K562 (cell line): ENCODE data around the gene RACGAP1. TPM values are rescaled to one million over a fixed set of nuclear protein-coding genes. Genes with fewer than 3 reads are reported as not detected.

Experiments used
- ARHGAP35 ChIP-seq: fragments of 450-650 bp; IDR thresholded peaks from 2 replicates; pipeline ENCODE4 v1.6.1; 2018; ENCODE audit not compliant: partially characterized antibody
- ATF2 ChIP-seq: sonication (generic); formaldehyde crosslinking; IDR thresholded peaks from 2 replicates; pipeline ENCODE4 v1.8.1; 2022; ENCODE audit warnings: missing genetic modification reagents
- ATF3 ChIP-seq, 2 experiments: fragments of 450-650 bp in 1 of 2; sonication (generic) in 1 of 2; formaldehyde crosslinking in 1 of 2; IDR thresholded peaks in 1 of 2; conservative IDR thresholded peaks in 1 of 2; 2 replicates each; pipeline versions ENCODE4 v1.6.1 to v1.8.1; 2016 to 2023; ENCODE audit warnings: mild to moderate bottlenecking in 2 of 2, moderate library complexity in 2 of 2, inconsistent platforms in 1 of 2, missing genetic modification reagents in 1 of 2
- CAMTA2 ChIP-seq: fragments of 250-450 bp; sonication (Bioruptor Pico); conservative IDR thresholded peaks from 2 replicates; pipeline ENCODE4 v1.5.1; 2022
- CHAMP1 ChIP-seq: fragments of 450-650 bp; IDR thresholded peaks from 2 replicates; pipeline ENCODE4 v1.6.1; 2016; ENCODE audit warnings: mild to moderate bottlenecking
- EWSR1 ChIP-seq: fragments of 450-650 bp; IDR thresholded peaks from 2 replicates; pipeline ENCODE4 v1.6.1; 2018; ENCODE audit warnings: borderline replicate concordance, mild to moderate bottlenecking, low read depth, moderate library complexity; ENCODE audit not compliant: partially characterized antibody
- GATA2 ChIP-seq: sonication (generic); formaldehyde crosslinking; IDR thresholded peaks from 2 replicates; pipeline ENCODE4 v1.4.0; 2020; ENCODE audit warnings: mild to moderate bottlenecking, missing genetic modification reagents
- HES1 ChIP-seq: fragments of 450-650 bp; IDR thresholded peaks from 2 replicates; pipeline ENCODE4 v1.6.1; 2016; ENCODE audit warnings: low read depth, mild to moderate bottlenecking, moderate library complexity
- HINFP ChIP-seq: fragments of 450-650 bp; conservative IDR thresholded peaks from 2 replicates; pipeline ENCODE4 v1.6.1; 2016; ENCODE audit warnings: missing genetic modification characterization, low read depth, mild to moderate bottlenecking, control low read depth, missing compliant biosample characterization
- HNRNPH1 ChIP-seq: fragments of 200-400 bp; formaldehyde crosslinking; optimal IDR thresholded peaks from 2 replicates; pipeline ENCODE3; 2017; ENCODE audit warnings: low read depth, mild to moderate bottlenecking, low read length, moderate library complexity
- NONO ChIP-seq, 2 experiments: fragments of 200-400 bp in 1 of 2; fragments of 450-650 bp in 1 of 2; formaldehyde crosslinking in 1 of 2; IDR thresholded peaks; 2 replicates each; pipeline ENCODE4 v1.6.1; 2017; ENCODE audit warnings: low read depth in 2 of 2, mild to moderate bottlenecking in 2 of 2, moderate library complexity in 2 of 2, low read length in 1 of 2
- RBM14 ChIP-seq: fragments of 200-400 bp; formaldehyde crosslinking; IDR thresholded peaks from 2 replicates; pipeline ENCODE4 v1.6.1; 2018; ENCODE audit warnings: low read depth, mild to moderate bottlenecking, low read length, moderate library complexity, borderline replicate concordance; ENCODE audit not compliant: insufficient read depth
- SAP30 ChIP-seq: fragments of 200-600 bp; sonication (generic); IDR thresholded peaks from 2 replicates; pipeline ENCODE4 v1.6.1; 2012; ENCODE audit warnings: borderline replicate concordance, low read depth, mild to moderate bottlenecking, moderate library complexity, low read length, control low read depth, inconsistent platforms; ENCODE audit not compliant: insufficient read depth, poor library complexity, severe bottlenecking
- SMAD4 ChIP-seq: fragments of 250-450 bp; sonication (Bioruptor Pico); conservative IDR thresholded peaks from 2 replicates; pipeline ENCODE4 v1.8.0; 2021; ENCODE audit warnings: inconsistent platforms, mild to moderate bottlenecking, moderate library complexity
- ZBTB2 ChIP-seq: fragments of 450-650 bp; IDR thresholded peaks from 2 replicates; pipeline ENCODE4 v1.6.1; 2016; ENCODE audit warnings: antibody characterized with exemption
- ZNF764 ChIP-seq: fragments of 250-450 bp; sonication (Bioruptor Pico); IDR thresholded peaks from 2 replicates; pipeline ENCODE4 v1.4.0; 2020; ENCODE audit warnings: low read depth, mild to moderate bottlenecking, moderate library complexity
- polyA plus RNA-seq, 8 experiments: library from polyadenylated mRNA; depleted of rRNA in 4 of 8; stranded (reverse) in 5 of 8; unstranded in 3 of 8; fragments of >200 nt; fragmentation: Nextera tagmentation in 2 of 8; fragmentation: Illumina TruSeq in 1 of 8; extraction: Ambion mirVana in 2 of 8; extraction: Trizol in 1 of 8; gene quantifications; 2 replicates each; pipeline versions ENCODE4 v1.2.1 to v1.2.3, GENCODE V29; 2011 to 2014; ENCODE audit warnings: inconsistent platforms in 1 of 8, missing spikeins in 1 of 8
- total RNA-seq, 7 experiments: library from RNA; depleted of rRNA in 6 of 7; stranded (reverse); fragments of >200 nt in 6 of 7; fragmentation: Illumina TruSeq in 2 of 7; extraction: Trizol in 2 of 7; gene quantifications; 2 replicates each; pipeline versions ENCODE4 v1.2.1 to v1.2.3, GENCODE V29; 2011 to 2021; ENCODE audit warnings: low replicate concordance in 1 of 7

The RACGAP1 gene
- total and polyA plus RNA-seq, 9 of the 15 experiments (the other 6 are each of a cell fraction or from before 2014, with no cell fraction given): 56.4 to 92.9 (median 71.8) TPM

- TF ChIP-seq RBM14 (no peak), ZNF764 (no peak), ZBTB2 (peak; percentile 39; the same call in 1 of the 2 replicates), ATF2 (CRISPR knock-in tag) (no peak), SMAD4 (CRISPR knock-in tag) (peak; percentile 98), HES1 (peak; percentile 94), GATA2 (peak; percentile 96), EWSR1 (no peak), CAMTA2 (CRISPR knock-in tag) (no peak), SAP30 (no peak), HINFP (tag) (no peak), ARHGAP35 (peak; percentile 66), CHAMP1 (no peak), ATF3 (IDR thresholded peaks at IDR 0.05) (peak; percentile 97), ATF3 (CRISPR knock-in tag; conservative IDR thresholded peaks at IDR 0.05) (0 out of 2 replicates have a peak, but pooled peaks have one; percentile 65), NONO (IDR thresholded peaks at IDR 0.05; ENCODE audit: low read depth in 2 of 2, low read length in 1 of 2) (peak in 1 of 2 experiments; percentile 89; a peak in 2 of 4 replicates), HNRNPH1 (no peak)
Observed at GRCh38 chr12:50050410-50051098, 25.3 kb upstream of the RACGAP1 start (continued).
